ENCODE results near the gene HOXC12.

DNA sequence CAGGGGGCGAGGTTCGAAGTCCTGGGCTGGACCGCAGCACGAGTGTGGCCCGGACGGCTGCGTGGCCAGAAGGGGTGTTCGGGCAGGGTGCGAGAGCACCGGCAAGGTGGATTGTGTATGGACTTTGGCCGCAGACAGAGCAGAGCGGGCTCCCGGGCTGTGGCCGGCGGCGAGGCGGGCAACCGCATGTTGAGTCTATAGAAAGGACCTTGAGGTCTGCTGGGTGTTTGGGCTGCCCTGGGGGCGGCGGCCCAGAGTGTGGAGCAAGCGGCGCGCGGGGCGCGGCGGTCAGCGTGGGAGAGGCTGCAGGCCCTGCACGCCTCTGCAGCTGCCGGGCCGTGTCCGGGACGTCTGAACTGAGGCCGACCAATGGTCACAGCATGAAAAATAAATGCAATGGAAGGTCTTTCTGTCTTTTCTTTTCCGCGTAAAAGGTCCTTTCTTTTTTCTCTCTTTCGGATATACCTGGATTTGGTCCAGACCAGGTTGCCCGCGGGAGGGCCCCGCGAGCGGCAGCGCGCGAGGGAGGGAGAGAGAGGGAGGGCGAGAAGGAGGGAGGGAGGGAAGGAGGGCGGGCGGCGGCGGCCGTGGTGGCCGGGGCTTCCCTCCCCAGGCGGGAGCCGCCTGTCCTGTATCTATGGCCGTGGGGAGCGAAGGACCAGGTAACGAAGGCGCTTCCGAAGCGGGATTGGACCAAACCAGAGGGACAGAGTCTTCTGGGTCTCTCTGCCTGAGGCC, 39.7 kb downstream of the HOXC12 start:
- TF ChIP-seq, protein P1, sequence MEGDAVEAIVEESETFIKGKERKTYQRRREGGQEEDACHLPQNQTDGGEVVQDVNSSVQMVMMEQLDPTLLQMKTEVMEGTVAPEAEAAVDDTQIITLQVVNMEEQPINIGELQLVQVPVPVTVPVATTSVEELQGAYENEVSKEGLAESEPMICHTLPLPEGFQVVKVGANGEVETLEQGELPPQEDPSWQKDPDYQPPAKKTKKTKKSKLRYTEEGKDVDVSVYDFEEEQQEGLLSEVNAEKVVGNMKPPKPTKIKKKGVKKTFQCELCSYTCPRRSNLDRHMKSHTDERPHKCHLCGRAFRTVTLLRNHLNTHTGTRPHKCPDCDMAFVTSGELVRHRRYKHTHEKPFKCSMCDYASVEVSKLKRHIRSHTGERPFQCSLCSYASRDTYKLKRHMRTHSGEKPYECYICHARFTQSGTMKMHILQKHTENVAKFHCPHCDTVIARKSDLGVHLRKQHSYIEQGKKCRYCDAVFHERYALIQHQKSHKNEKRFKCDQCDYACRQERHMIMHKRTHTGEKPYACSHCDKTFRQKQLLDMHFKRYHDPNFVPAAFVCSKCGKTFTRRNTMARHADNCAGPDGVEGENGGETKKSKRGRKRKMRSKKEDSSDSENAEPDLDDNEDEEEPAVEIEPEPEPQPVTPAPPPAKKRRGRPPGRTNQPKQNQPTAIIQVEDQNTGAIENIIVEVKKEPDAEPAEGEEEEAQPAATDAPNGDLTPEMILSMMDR (IDR thresholded peaks at IDR 0.05), result no peak
- TF ChIP-seq POLR2A (IDR thresholded peaks at IDR 0.05), result no peak
